SK-N-SH (cell line): ENCODE measurements around the gene IGF2BP2. TPM values are rescaled to one million over a fixed set of nuclear protein-coding genes. Genes with fewer than 3 reads are reported as not detected.

ENCODE experiments used
- CTCF ChIA-PET: fragments of 300-600, 350-600 bp; formaldehyde crosslinking; extraction: SDS; loops from one replicate; lab custom pipeline; 2021; lab: Yijun Ruan, JAX
- POLR2A ChIA-PET: fragments of 350-600 bp; sonication (Branson Sonifier 250); formaldehyde crosslinking; extraction: SDS; loops from one replicate; lab custom pipeline; 2020; ENCODE audit warnings: antibody characterized with exemption, inconsistent platforms; lab: Yijun Ruan, JAX
- DNase-seq: peaks from one replicate; pipeline ENCODE4 v3.0.0; 2012
- H2AFZ ChIP-seq: fragments of 200-600 bp; sonication (generic); 2 replicates; pipeline ENCODE4 v1.8.1; 2016; ENCODE audit warnings: antibody characterized with exemption, mild to moderate bottlenecking, low read depth
- H3F3A ChIP-seq: fragments of 200-600 bp; sonication (generic); replicated peaks from 2 replicates; pipeline ENCODE3; 2016; ENCODE audit warnings: antibody characterized with exemption, mild to moderate bottlenecking; ENCODE audit not compliant: insufficient read depth
- H3K27ac ChIP-seq, 2 experiments: fragments of 200-500 bp in 1 of 2; fragments of 200-600 bp in 1 of 2; sonication (Bioruptor generic) in 1 of 2; sonication (generic), shearing (Covaris generic) in 1 of 2; 2 replicates each; pipeline versions ENCODE4 v1.5.1 to v1.6.1; 2014 to 2016; ENCODE audit warnings: low read depth in 2 of 2, inconsistent platforms in 1 of 2, low read length in 1 of 2, mild to moderate bottlenecking in 1 of 2, mixed read lengths in 1 of 2
- H3K27me3 ChIP-seq: fragments of 200-600 bp; sonication (generic), shearing (Covaris generic); 2 replicates; pipeline ENCODE4 v1.6.1; 2016; ENCODE audit warnings: mixed run types; ENCODE audit not compliant: insufficient read depth
- H3K36me3 ChIP-seq, 2 experiments: fragments of 200-500 bp in 1 of 2; fragments of 200-600 bp in 1 of 2; sonication (Bioruptor generic) in 1 of 2; sonication (generic) in 1 of 2; replicated peaks in 1 of 2; 2 replicates each; pipeline versions ENCODE3 to v1.5.1; 2014 to 2016; ENCODE audit warnings: low read length in 1 of 2, mild to moderate bottlenecking in 1 of 2; ENCODE audit not compliant: insufficient read depth in 2 of 2, control insufficient read depth in 1 of 2
- H3K4me1 ChIP-seq, 2 experiments: fragments of 200-500 bp in 1 of 2; fragments of 200-600 bp in 1 of 2; sonication (Bioruptor generic) in 1 of 2; sonication (generic), shearing (Covaris generic) in 1 of 2; 2 replicates each; pipeline versions ENCODE4 v1.5.1 to v1.6.1; 2014 to 2016; ENCODE audit warnings: low read depth in 1 of 2, low read length in 1 of 2, mixed run types in 1 of 2; ENCODE audit not compliant: insufficient read depth in 2 of 2, control insufficient read depth in 1 of 2
- H3K4me2 ChIP-seq: fragments of 200-600 bp; sonication (generic), shearing (Covaris generic); 2 replicates; pipeline ENCODE4 v1.6.1; 2017; ENCODE audit warnings: mixed run types
- H3K4me3 ChIP-seq, 2 experiments: fragments of 200-500 bp in 1 of 2; fragments of 200-600 bp in 1 of 2; sonication (Bioruptor generic) in 1 of 2; sonication (generic), shearing (Covaris generic) in 1 of 2; 2 replicates each; pipeline versions ENCODE4 v1.5.1 to v1.8.1; 2014 to 2016; ENCODE audit warnings: low read depth in 2 of 2, inconsistent platforms in 1 of 2, low read length in 1 of 2, mild to moderate bottlenecking in 1 of 2, mixed read lengths in 1 of 2, moderate library complexity in 1 of 2
- H3K79me2 ChIP-seq: fragments of 200-600 bp; sonication (generic); 2 replicates; pipeline ENCODE4 v1.8.1; 2017; ENCODE audit warnings: mild to moderate bottlenecking; ENCODE audit not compliant: insufficient read depth
- H3K9ac ChIP-seq: fragments of 200-600 bp; sonication (generic); 2 replicates; pipeline ENCODE4 v1.6.1; 2017; ENCODE audit warnings: mixed run types
- H3K9me2 ChIP-seq: fragments of 200-600 bp; sonication (generic); 2 replicates; pipeline ENCODE4 v1.6.1; 2017; ENCODE audit warnings: mixed run types
- H3K9me3 ChIP-seq: fragments of 200-600 bp; sonication (generic); 2 replicates; pipeline ENCODE4 v1.6.1; 2017; ENCODE audit warnings: mixed run types, mild to moderate bottlenecking, moderate library complexity
- H4K20me1 ChIP-seq: fragments of 200-600 bp; sonication (generic); 2 replicates; pipeline ENCODE4 v1.6.1; 2017; ENCODE audit warnings: mild to moderate bottlenecking, mixed run types; ENCODE audit not compliant: insufficient read depth
- CHD2 ChIP-seq: fragments of 150-350 bp; IDR thresholded peaks from 2 replicates; pipeline ENCODE4 v1.6.1; 2018; ENCODE audit warnings: low read length; ENCODE audit not compliant: partially characterized antibody
- CTCF ChIP-seq: fragments of 200-600 bp; sonication (generic); IDR thresholded peaks from 2 replicates; pipeline ENCODE4 v1.6.1; 2017; ENCODE audit warnings: antibody characterized with exemption, mild to moderate bottlenecking, moderate library complexity
- ELF1 ChIP-seq: IDR thresholded peaks from 2 replicates; pipeline ENCODE4 v1.4.0; 2012
- EZH2phosphoT487 ChIP-seq: fragments of 200-600 bp; sonication (generic); IDR thresholded peaks from 2 replicates; pipeline ENCODE4 v1.6.1; 2017; ENCODE audit warnings: low read depth, mixed run types, mild to moderate bottlenecking, antibody characterized with exemption, moderate library complexity, borderline replicate concordance
- FOXM1 ChIP-seq: IDR thresholded peaks from 2 replicates; pipeline ENCODE4 v1.4.0; 2012; ENCODE audit warnings: low read depth, mild to moderate bottlenecking
- GABPA ChIP-seq: IDR thresholded peaks from 2 replicates; pipeline ENCODE4 v1.4.0; 2012; ENCODE audit warnings: low read depth, mild to moderate bottlenecking
- MEF2A ChIP-seq: IDR thresholded peaks from 2 replicates; pipeline ENCODE4 v1.4.0; 2012; ENCODE audit warnings: low read depth, borderline replicate concordance
- NRF1 ChIP-seq: IDR thresholded peaks from 2 replicates; pipeline ENCODE4 v1.6.1; 2012; ENCODE audit warnings: low read depth, mild to moderate bottlenecking, low read length
- POLR2AphosphoS5 ChIP-seq: IDR thresholded peaks from 2 replicates; pipeline ENCODE4 v1.6.1; 2012; ENCODE audit warnings: low read depth, low read length
- RAD21 ChIP-seq: IDR thresholded peaks from 2 replicates; pipeline ENCODE4 v1.6.1; 2012; ENCODE audit warnings: mild to moderate bottlenecking, low read length
- REST ChIP-seq: IDR thresholded peaks from 2 replicates; pipeline ENCODE4 v1.6.1; 2012; ENCODE audit warnings: mild to moderate bottlenecking, low read depth, low read length, moderate library complexity
- RXRA ChIP-seq: IDR thresholded peaks from 2 replicates; pipeline ENCODE4 v1.4.0; 2012; ENCODE audit warnings: low read depth, mild to moderate bottlenecking, borderline replicate concordance
- TAF1 ChIP-seq: IDR thresholded peaks from 2 replicates; pipeline ENCODE4 v1.6.1; 2012; ENCODE audit warnings: low read depth, mild to moderate bottlenecking, low read length, moderate library complexity, borderline replicate concordance
- TEAD4 ChIP-seq: IDR thresholded peaks from 2 replicates; pipeline ENCODE4 v1.4.0; 2012; ENCODE audit warnings: mild to moderate bottlenecking, borderline replicate concordance; ENCODE audit not compliant: insufficient read depth
- ZBTB33 ChIP-seq: IDR thresholded peaks from 2 replicates; pipeline ENCODE4 v1.4.0; 2012; ENCODE audit warnings: low read depth, borderline replicate concordance
- WGBS: methylation state at CpG from one replicate; pipeline ENCODE4 v1.1.6; 2017; ENCODE audit warnings: low lambda C conversion rate; 5-methylcytosine and 5-hydroxymethylcytosine counted together
- polyA plus RNA-seq, 3 experiments: library from polyadenylated mRNA; depleted of rRNA; stranded (reverse); fragments of >200 nt; gene quantifications; 2 replicates each; pipeline ENCODE4 v1.2.3, GENCODE V29; 2012
- TF ChIP-seq, protein P1 (sequence below): IDR thresholded peaks from 2 replicates; pipeline ENCODE4 v1.4.0; 2012; ENCODE audit warnings: low read depth
- TF ChIP-seq, protein P2 (sequence below): IDR thresholded peaks from 2 replicates; pipeline ENCODE4 v1.4.0; 2012; ENCODE audit warnings: low read depth, borderline replicate concordance

IGF2BP2 gene
- polyA plus RNA-seq, 1 of the 3 experiments (the other 2 are of a cell fraction) = 5.4 TPM

DNA sequence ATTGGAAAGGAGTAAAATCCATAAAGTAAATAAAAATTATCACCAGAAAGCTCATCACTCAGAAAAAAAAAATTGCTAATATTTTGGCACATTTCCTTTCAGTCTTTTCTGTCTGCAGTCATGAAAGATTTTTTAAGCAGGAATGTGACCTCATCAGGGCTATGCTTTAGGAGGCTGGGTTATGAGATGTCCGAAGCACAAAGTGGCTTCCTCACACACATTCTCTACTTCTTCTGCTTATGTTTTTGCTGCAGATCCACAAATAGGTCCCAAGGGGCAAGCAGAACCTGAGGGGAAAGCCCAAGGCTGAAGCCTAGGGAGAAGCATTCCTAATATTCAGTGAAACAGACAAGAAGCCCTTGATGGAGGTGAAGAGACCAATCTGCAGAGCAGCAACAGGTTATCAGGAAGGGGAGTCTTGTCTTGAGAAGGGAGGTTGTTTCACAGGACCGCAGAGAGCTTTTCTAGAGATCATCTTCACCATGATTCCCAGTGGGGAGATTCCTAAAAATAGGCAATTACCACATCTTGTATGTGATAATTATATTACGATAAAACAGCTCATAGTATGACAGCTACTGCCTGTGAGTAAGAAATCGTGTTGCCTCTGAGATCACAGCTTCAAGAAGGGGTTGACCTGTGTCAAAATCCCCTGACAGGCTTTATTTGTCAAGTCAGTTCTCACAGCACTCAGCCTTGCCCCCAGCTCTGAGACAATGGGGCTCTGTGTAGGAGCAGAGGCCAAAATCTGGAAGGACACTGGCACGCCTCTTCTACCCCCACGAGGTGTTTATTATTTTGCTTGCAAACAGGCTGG lies 60.5 kb downstream of the IGF2BP2 start:
- TF ChIP-seq GABPA (no peak), ELF1 (no peak), EZH2phosphoT487 (no peak), REST (no peak), POLR2AphosphoS5 (no peak), CTCF (no peak), ZBTB33 (no peak), TAF1 (no peak), RXRA (no peak), FOXM1 (no peak), CHD2 (no peak), MEF2A (no peak), TEAD4 (no peak), NRF1 (no peak), RAD21 (no peak)
- TF ChIP-seq, protein P1, sequence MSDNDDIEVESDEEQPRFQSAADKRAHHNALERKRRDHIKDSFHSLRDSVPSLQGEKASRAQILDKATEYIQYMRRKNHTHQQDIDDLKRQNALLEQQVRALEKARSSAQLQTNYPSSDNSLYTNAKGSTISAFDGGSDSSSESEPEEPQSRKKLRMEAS = no peak
- TF ChIP-seq, protein P2, sequence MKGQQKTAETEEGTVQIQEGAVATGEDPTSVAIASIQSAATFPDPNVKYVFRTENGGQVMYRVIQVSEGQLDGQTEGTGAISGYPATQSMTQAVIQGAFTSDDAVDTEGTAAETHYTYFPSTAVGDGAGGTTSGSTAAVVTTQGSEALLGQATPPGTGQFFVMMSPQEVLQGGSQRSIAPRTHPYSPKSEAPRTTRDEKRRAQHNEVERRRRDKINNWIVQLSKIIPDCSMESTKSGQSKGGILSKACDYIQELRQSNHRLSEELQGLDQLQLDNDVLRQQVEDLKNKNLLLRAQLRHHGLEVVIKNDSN = no peak
- peaks cover 93% of the 10 kb centered on the region for H4K20me1 ChIP-seq
- no peak overlapping the region for H3K4me3 ChIP-seq
- H3K36me3 ChIP-seq = peaks cover 0 to 3% of the 10 kb centered on the region in 2 experiments
- ChIA-PET POLR2A (no interaction called here), CTCF (interaction anchor here (0.6 to 13.1 kb wide), 3 partner anchors 85 to 103 kb away, joined by 3 to 194 read pairs (median 22); no protein-coding TSS in a partner anchor)
- WGBS = 35% methylated on average over 6 of the region's 6 CpGs
- no peak for DNase-seq
- H3K4me1 ChIP-seq = peaks cover 0 to 55% of the 10 kb centered on the region in 2 experiments
- no peak overlapping the region for H2AFZ ChIP-seq
- H3K9ac ChIP-seq = peak overlapping the region; percentile 20; the same call in 1 of the 2 replicates
- peak overlapping the region; percentile 62 for H3K4me2 ChIP-seq
- no peaks in the 10 kb centered on the region for H3K9me2 ChIP-seq
- H3K27ac ChIP-seq = peak overlapping the region in 1 of 2 experiments; percentile 53; a peak in 2 of 4 replicates
- peaks cover 6% of the 10 kb centered on the region for H3F3A ChIP-seq
- H3K9me3 ChIP-seq = no peaks in the 10 kb centered on the region
- H3K27me3 ChIP-seq = no peaks in the 10 kb centered on the region
- peaks cover 100% of the 10 kb centered on the region for H3K79me2 ChIP-seq
